HepG2 (cell line): ENCODE measurements around the gene HELZ2. TPM values are rescaled to one million over a fixed set of nuclear protein-coding genes. Genes with fewer than 3 reads are reported as not detected.

Source experiments
- ATAC-seq: fragments of 200-7000 bp; cut with Tn5 transposase; 3 replicates; pipeline ENCODE4 v1.9.1; 2020; ENCODE audit warnings: mild to moderate bottlenecking, moderate library complexity
- BruUV-seq: library from RNA; stranded (reverse); fragments of 400-500 nt; replicated peaks from 2 replicates; lab custom pipeline; 2021; lab: Mats Ljungman, UMichigan
- CTCF ChIA-PET: fragments of 300-600 bp; formaldehyde crosslinking; extraction: SDS; loops from one replicate; lab custom pipeline; 2021; ENCODE audit warnings: low total read pairs, inconsistent platforms, low intra/inter-chr PET ratio; lab: Yijun Ruan, JAX
- POLR2A ChIA-PET: fragments of 350-600 bp; sonication (Branson Sonifier 250); formaldehyde crosslinking; loops from one replicate; lab custom pipeline; 2020; ENCODE audit warnings: antibody characterized with exemption, inconsistent platforms; lab: Yijun Ruan, JAX
- DNase-seq: peaks from one replicate; pipeline ENCODE4 v3.0.0-alpha.2; 2015; ENCODE audit warnings: low spot score
- FAIRE-seq: peaks from 3 replicates; lab custom pipeline; 2011; peaks lifted over from hg19 to GRCh38; lab: Jason Lieb, UNC
- H2AFZ ChIP-seq: one replicate; pipeline ENCODE4 v1.6.1; 2011; ENCODE audit warnings: low read length, inconsistent platforms
- H3K27ac ChIP-seq: fragments of 300-600 bp; 3 replicates; pipeline ENCODE4 v1.8.0; 2011; ENCODE audit warnings: mixed run types, mild to moderate bottlenecking, mixed read lengths, low read length, inconsistent platforms; ENCODE audit not compliant: insufficient read depth; ENCODE audit errors: extremely low read length
- H3K27me3 ChIP-seq, 2 experiments: fragments of 200-600 bp in 1 of 2; 2 replicates in 1 of 2; 3 replicates in 1 of 2; pipeline versions ENCODE4 v1.6.0 to v1.8.0; 2011; ENCODE audit warnings: low read length in 2 of 2, mild to moderate bottlenecking in 2 of 2, moderate library complexity in 2 of 2, inconsistent platforms in 1 of 2; ENCODE audit not compliant: insufficient read depth in 2 of 2, control insufficient read depth in 1 of 2
- H3K36me3 ChIP-seq, 2 experiments: fragments of 200-600 bp in 1 of 2; replicated peaks in 1 of 2; 2 replicates in 1 of 2; 3 replicates in 1 of 2; pipeline versions ENCODE4 v1.5.1 to v1.8.0; 2011; ENCODE audit warnings: low read length in 2 of 2, inconsistent platforms in 1 of 2; ENCODE audit not compliant: insufficient read depth in 2 of 2, control insufficient read depth in 1 of 2
- H3K4me1 ChIP-seq: 2 replicates; pipeline ENCODE4 v1.5.1; 2012; ENCODE audit warnings: low read length, inconsistent platforms; ENCODE audit not compliant: insufficient read depth
- H3K4me2 ChIP-seq: 2 replicates; pipeline ENCODE4 v1.6.0; 2011; ENCODE audit warnings: low read depth, low read length, inconsistent platforms
- H3K4me3 ChIP-seq, 3 experiments: fragments of 200-600 bp in 1 of 3; sonication (generic), shearing (Covaris generic) in 1 of 3; replicated peaks in 1 of 3; 2 replicates each; pipeline ENCODE4 v1.5.1; 2011 to 2016; ENCODE audit warnings: low read length in 3 of 3, inconsistent platforms in 2 of 3, low read depth in 2 of 3, mild to moderate bottlenecking in 2 of 3, control low read depth in 1 of 3, mixed read lengths in 1 of 3; ENCODE audit not compliant: insufficient read depth in 1 of 3
- H3K79me2 ChIP-seq: one replicate; pipeline ENCODE4 v1.6.1; 2011; ENCODE audit warnings: low read length, inconsistent platforms; ENCODE audit not compliant: insufficient read depth
- H3K9ac ChIP-seq: 2 replicates; pipeline ENCODE4 v1.6.0; 2011; ENCODE audit warnings: mild to moderate bottlenecking, low read depth, low read length, inconsistent platforms; ENCODE audit not compliant: insufficient read depth
- H3K9me3 ChIP-seq: 2 replicates; pipeline ENCODE4 v1.5.1; 2012; ENCODE audit warnings: mild to moderate bottlenecking, low read length
- H4K20me1 ChIP-seq: 2 replicates; pipeline ENCODE4 v1.6.0; 2011; ENCODE audit warnings: inconsistent platforms, mild to moderate bottlenecking, low read length, moderate library complexity; ENCODE audit not compliant: insufficient read depth
- CHCHD3 ChIP-seq: sonication (generic); formaldehyde crosslinking; IDR thresholded peaks from 2 replicates; pipeline ENCODE4 v1.8.0; 2022; ENCODE audit warnings: mild to moderate bottlenecking, missing genetic modification reagents, moderate library complexity
- E2F5 ChIP-seq: sonication (generic); formaldehyde crosslinking; conservative IDR thresholded peaks from 2 replicates; pipeline ENCODE4 v1.4.0; 2020; ENCODE audit warnings: missing genetic modification reagents
- FOXC1 ChIP-seq: sonication (generic); formaldehyde crosslinking; IDR thresholded peaks from 2 replicates; pipeline ENCODE4 v1.8.0; 2022; ENCODE audit warnings: mild to moderate bottlenecking, missing genetic modification reagents, borderline replicate concordance
- PCBP1 ChIP-seq: fragments of 200-400 bp; formaldehyde crosslinking; IDR thresholded peaks from 2 replicates; pipeline ENCODE4 v1.6.1; 2017; ENCODE audit warnings: mild to moderate bottlenecking, low read depth, low read length, borderline replicate concordance
- PRMT3 ChIP-seq: sonication (generic); formaldehyde crosslinking; IDR thresholded peaks from 2 replicates; pipeline ENCODE4 v1.8.1; 2022; ENCODE audit warnings: low read depth, mild to moderate bottlenecking, moderate library complexity, missing genetic modification reagents, borderline replicate concordance
- TEAD2 ChIP-seq: sonication (generic); formaldehyde crosslinking; IDR thresholded peaks from 2 replicates; pipeline ENCODE4 v1.9.0; 2021; ENCODE audit warnings: missing genetic modification reagents
- ZBTB7B ChIP-seq: sonication (generic); formaldehyde crosslinking; IDR thresholded peaks from 2 replicates; pipeline ENCODE4 v1.4.0; 2020; ENCODE audit warnings: missing genetic modification reagents
- ZC3H4 ChIP-seq: sonication (generic); formaldehyde crosslinking; IDR thresholded peaks from 2 replicates; pipeline ENCODE4 v1.4.0; 2020; ENCODE audit warnings: missing genetic modification reagents, borderline replicate concordance
- ZNF589 ChIP-seq: sonication (generic); formaldehyde crosslinking; conservative IDR thresholded peaks from 2 replicates; pipeline ENCODE4 v1.8.0; 2022; ENCODE audit warnings: mild to moderate bottlenecking, moderate library complexity, missing genetic modification reagents
- ZSCAN30 ChIP-seq: sonication (generic); formaldehyde crosslinking; IDR thresholded peaks from 2 replicates; pipeline ENCODE4 v1.5.0; 2020; ENCODE audit warnings: mild to moderate bottlenecking, missing genetic modification reagents
- WGBS: methylation state at CpG from one replicate; pipeline ENCODE4 v1.1.6; 2017; ENCODE audit warnings: low lambda C conversion rate; 5-methylcytosine and 5-hydroxymethylcytosine counted together
- in situ Hi-C: cut with HindIII; loops from 2 replicates; pipeline ENCODE4 v1.10.0; 2017; ENCODE audit warnings: low pct_unique_long_range_greater_than_20kb; ENCODE audit not compliant: extremely low pct_ligation_motif_present
- intact Hi-C: fragments of 100-400 bp; cut with micrococcal nuclease; formaldehyde crosslinking; loops from one replicate; pipeline ENCODE4 v1.10.0; 2022; ENCODE audit not compliant: unreplicated experiment
- polyA plus RNA-seq, 8 experiments: library from polyadenylated mRNA; depleted of rRNA in 3 of 8; stranded (reverse) in 7 of 8; unstranded in 1 of 8; fragments of >200 nt; fragmentation: Illumina TruSeq in 4 of 8; extraction: Trizol in 4 of 8; gene quantifications; 2 replicates each; pipeline versions ENCODE4 v1.2.1 to v1.2.3, GENCODE V29; 2011 to 2016; ENCODE audit warnings: low read depth in 4 of 8, missing spikeins in 1 of 8, mixed read lengths in 1 of 8; ENCODE audit not compliant: insufficient read depth in 1 of 8
- total RNA-seq, 5 experiments: library from RNA; depleted of rRNA; stranded (reverse); fragments of >200 nt; fragmentation: Illumina TruSeq; extraction: Trizol; gene quantifications; 2 replicates each; pipeline ENCODE4 v1.2.3, GENCODE V29; 2016; ENCODE audit warnings: low read depth in 1 of 5

The HELZ2 gene
- total and polyA plus RNA-seq, 2 of the 13 experiments (the other 11 are each of a cell fraction or from before 2014, with no cell fraction given) = 9.6 to 10.1 TPM

DNA sequence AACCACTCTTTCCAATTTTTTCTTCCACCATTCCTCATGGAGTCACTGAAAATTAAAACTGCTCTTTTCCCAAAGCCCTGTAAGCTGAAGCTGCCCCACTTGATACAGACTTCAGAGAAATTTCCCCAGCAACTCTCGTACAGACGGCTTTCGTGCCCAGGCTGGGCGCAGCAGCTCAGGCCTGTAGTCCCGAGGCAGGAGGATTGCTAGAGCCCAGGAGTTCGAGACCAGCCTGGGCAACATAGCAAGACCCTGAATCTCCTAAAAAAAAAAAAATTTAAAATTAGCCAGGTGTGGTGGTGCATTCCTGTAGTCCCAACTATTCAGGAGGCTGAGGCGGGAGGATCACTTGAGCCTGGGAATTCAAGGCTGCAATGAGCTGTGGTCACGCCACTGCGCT lies 46.9 kb downstream of the HELZ2 start:
- H3K4me1 ChIP-seq = peaks cover 5% of the 10 kb centered on the region; the same call in 1 of the 2 replicates
- no peaks in the 10 kb centered on the region for H3K36me3 ChIP-seq
- H3K4me3 ChIP-seq = no peak overlapping the region
- intact Hi-C loops (no loop called here), in situ Hi-C loops (no loop called here)
- H3K27ac ChIP-seq = no peak overlapping the region
- ChIA-PET CTCF (no interaction called here), POLR2A (no interaction called here)
- BruUV-seq = no TSS peak
- DNase-seq = no peak
- H3K9ac ChIP-seq = no peak overlapping the region
- ATAC-seq = no peak
- H4K20me1 ChIP-seq = peaks cover 4% of the 10 kb centered on the region; the same call in 1 of the 2 replicates
- no peaks in the 10 kb centered on the region for H3K9me3 ChIP-seq
- H3K4me2 ChIP-seq = no peak overlapping the region
- WGBS = 55% methylated on average over 9 of the region's 9 CpGs
- FAIRE-seq = no peak
- no peaks in the 10 kb centered on the region for H3K79me2 ChIP-seq
- TF ChIP-seq TEAD2 (no peak), FOXC1 (CRISPR knock-in tag) (no peak), CHCHD3 (no peak), ZNF589 (CRISPR knock-in tag) (no peak), E2F5 (no peak), PRMT3 (CRISPR knock-in tag) (no peak), ZBTB7B (CRISPR knock-in tag) (no peak), PCBP1 (no peak), ZC3H4 (CRISPR knock-in tag) (no peak), ZSCAN30 (CRISPR knock-in tag) (no peak)
- no peak overlapping the region for H2AFZ ChIP-seq
- H3K27me3 ChIP-seq = peaks cover 13 to 44% of the 10 kb centered on the region in 2 experiments; a peak in 4 of 5 replicates
